ENCODE results near the gene FANCG.

DNA sequence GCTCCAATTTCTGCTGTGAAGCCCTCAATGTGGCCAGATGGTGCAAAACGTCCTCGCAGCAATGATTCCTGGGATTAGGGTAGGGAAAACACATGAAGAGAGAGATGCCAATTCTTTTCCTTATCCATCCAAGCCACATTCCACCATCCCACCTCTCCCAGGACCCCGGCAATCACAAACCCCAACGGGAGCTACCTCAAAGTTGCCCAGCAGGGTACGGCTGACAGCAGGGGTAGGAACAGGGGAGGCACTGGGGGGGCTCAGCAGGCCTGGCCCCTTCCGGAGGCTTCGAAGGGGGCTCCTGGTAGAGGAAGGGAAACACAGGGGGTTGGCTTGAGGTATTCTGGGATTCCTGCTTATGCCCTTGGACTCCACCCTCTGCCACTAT, 26.6 kb upstream of the FANCG start:
- TF ChIP-seq, protein P1, sequence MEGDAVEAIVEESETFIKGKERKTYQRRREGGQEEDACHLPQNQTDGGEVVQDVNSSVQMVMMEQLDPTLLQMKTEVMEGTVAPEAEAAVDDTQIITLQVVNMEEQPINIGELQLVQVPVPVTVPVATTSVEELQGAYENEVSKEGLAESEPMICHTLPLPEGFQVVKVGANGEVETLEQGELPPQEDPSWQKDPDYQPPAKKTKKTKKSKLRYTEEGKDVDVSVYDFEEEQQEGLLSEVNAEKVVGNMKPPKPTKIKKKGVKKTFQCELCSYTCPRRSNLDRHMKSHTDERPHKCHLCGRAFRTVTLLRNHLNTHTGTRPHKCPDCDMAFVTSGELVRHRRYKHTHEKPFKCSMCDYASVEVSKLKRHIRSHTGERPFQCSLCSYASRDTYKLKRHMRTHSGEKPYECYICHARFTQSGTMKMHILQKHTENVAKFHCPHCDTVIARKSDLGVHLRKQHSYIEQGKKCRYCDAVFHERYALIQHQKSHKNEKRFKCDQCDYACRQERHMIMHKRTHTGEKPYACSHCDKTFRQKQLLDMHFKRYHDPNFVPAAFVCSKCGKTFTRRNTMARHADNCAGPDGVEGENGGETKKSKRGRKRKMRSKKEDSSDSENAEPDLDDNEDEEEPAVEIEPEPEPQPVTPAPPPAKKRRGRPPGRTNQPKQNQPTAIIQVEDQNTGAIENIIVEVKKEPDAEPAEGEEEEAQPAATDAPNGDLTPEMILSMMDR (IDR thresholded peaks at IDR 0.05), result no peak
- no peak for TF ChIP-seq EZH2 (IDR thresholded peaks at IDR 0.05; ENCODE audit: borderline replicate concordance, insufficient read depth, low read depth, low read length, poor library complexity, severe bottlenecking)
